HG02970 (cell line): ENCODE results near the gene TIPARP.
"Not testable (repeated sequence)": the region's sequence is repeated elsewhere in the genome, so short reads cannot be mapped to it uniquely, and the experiment has no call there.

ENCODE experiments used
- ATAC-seq: cut with Tn5 transposase; IDR thresholded peaks from one replicate; pipeline ENCODE4 v1.9.1; 2021; ENCODE audit warnings: mild to moderate bottlenecking, moderate library complexity, moderate number of reproducible peaks; ENCODE audit not compliant: unreplicated experiment, low FRiP score

Gene TIPARP

DNA sequence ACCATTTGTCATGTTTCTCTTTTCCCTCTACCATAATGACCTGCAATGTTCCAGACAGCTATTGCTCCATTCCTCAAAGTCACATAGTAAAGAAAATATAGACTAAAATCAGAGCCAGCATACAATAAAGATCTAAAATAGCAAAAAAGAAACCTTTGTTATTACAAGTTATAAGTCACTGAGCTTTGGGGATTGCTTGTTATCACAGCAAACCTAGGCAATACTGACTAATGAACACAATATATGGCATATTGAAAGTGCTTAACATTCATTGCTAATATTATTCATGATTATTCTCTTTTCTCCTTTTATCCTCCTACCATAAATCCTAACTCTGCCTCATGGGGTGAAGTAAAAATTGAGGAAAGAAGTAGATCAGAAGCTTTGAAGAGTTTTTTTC, 27.4 kb upstream of the TIPARP start:
- ATAC-seq, result no peak

- ATAC-seq, result no peak
These were observed 26.3 kb upstream of the TIPARP start for GRCh38 chr3:156648086-156648485.

- no peak for ATAC-seq
These were observed 24.7 kb upstream of the TIPARP start for GRCh38 chr3:156649681-156650080.

- ATAC-seq, result not testable (repeated sequence)
These were observed 21.7 kb upstream of the TIPARP start for GRCh38 chr3:156652661-156653060.

GRCh38 chr3:156654834-156655233, 19.6 kb upstream of the TIPARP start:
- no peak for ATAC-seq

- ATAC-seq, result no peak
These were observed 18.4 kb upstream of the TIPARP start for GRCh38 chr3:156655819-156656550.

GRCh38 chr3:156657440-156657839, 16.9 kb upstream of the TIPARP start:
- no peak for ATAC-seq

GRCh38 chr3:156657862-156658731, 16.3 kb upstream of the TIPARP start:
- ATAC-seq, result no peak

- no peak for ATAC-seq
These were observed 15.7 kb upstream of the TIPARP start for GRCh38 chr3:156658732-156659090.

- no peak for ATAC-seq
These were observed 15.1 kb upstream of the TIPARP start for GRCh38 chr3:156659260-156659659.

DNA sequence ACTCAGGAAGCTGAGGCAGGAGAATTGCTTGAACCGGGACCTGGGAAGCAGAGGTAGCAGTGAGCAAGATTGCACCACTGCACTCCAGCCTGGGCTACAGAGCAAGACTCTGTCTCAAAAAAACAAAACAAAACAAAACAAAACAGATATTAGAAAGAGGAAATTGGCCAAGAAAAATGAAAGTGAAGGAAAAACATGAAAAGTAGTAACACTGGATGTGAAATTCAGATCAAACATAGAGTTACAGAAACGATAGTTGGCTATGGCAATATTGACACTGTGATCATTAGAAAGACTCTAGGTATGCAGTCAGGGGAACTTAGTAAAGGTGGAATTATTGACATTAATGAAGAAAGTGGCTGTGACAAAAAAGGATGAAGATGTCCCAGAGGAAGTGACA, 13.2 kb upstream of the TIPARP start:
- no peak for ATAC-seq

- ATAC-seq, result no peak
These were observed 10.2 kb upstream of the TIPARP start for GRCh38 chr3:156664011-156664830.

GRCh38 chr3:156664831-156665178, 9.6 kb upstream of the TIPARP start:
- peak; percentile 50 for ATAC-seq

GRCh38 chr3:156665291-156665690, 9.1 kb upstream of the TIPARP start:
- no peak for ATAC-seq

DNA sequence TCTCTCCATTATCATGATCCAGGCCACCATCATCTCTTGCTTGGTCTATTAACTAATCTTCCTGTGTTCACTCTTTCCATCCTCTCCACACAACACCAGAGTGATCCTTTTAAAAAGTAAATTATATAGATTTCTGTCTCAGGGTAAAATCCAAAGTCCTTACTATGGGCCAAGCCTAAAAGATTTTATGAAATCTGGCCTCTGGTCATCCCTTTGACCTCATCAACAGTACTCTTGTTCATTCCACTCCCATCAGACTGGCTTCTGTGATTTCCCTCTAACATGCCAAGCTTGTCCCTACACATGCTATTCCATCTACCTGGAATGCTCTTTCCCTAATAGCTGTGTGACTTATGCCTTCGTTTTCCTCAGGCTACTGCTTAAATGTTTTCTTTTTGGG, 8.3 kb upstream of the TIPARP start:
- ATAC-seq, result no peak

DNA sequence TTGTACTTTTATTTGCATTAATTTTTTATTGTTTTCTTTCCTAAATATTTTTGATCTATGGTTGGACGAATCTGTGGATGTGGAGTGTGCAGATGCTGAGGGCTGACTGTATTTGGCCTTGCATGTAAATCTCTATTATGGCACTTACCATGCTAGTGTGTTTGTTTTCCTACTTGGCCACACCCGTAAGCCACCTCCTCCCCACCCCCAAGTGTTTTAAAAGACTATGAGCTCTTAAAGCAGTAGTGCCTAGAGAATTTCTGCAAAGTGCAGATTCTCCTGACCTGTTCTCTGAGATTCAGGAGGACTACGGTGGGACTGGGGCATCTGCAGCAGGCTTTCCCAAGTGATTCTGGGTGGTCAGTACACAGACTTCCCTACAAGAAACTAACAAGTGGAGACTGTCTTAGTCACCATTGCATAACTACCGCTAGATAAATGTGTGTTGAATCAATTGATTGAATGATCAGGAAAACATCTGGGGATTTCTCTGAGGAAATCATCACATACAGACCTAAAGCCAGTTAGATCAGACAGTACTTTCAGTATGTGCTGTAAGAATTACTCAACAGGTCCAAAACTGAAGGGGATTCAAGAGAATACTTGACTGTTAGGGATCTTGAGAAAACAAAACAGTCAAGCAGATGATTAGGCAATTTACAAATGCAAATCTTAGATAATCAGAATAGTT, 6.2 kb upstream of the TIPARP start:
- ATAC-seq, result no peak

DNA sequence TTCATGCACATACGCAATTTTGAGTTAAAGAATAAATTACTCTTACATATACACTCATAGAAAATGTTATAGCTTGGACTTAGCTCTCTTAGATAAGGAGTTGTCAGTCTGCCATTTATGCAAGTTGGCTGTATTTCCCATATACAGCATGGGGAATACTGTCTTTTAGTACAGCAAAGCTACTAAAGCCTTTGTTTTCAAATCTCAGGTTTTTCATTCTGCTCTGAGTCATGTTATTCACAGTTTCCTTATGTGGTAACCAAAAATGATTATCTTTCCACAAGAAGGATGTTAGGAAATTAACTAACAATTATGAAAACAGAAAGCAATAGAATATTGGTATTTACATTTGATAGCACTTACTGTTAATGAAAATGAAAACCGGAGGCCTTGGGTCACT, 4.3 kb upstream of the TIPARP start:
- ATAC-seq, result no peak

GRCh38 chr3:156670652-156671051, 3.7 kb upstream of the TIPARP start:
- ATAC-seq, result no peak

DNA sequence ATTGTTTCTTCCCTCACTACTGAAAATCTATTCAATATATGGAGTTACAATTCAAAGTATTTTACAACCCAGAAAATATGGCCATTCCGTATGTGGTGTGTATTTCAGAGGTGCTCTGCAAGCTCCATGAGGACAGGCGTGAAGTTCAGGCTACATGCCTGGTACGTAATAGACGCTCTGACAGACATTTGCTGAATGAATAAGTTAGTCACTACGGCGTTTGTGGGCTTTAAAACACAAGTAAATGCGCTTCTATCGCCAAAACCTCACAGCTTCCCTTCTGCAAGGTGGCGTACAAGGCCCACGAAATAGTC, 701 bp upstream of the TIPARP start:
- ATAC-seq, result no peak

- peak; percentile 2 for ATAC-seq
These were observed 780 bp downstream of the TIPARP start for GRCh38 chr3:156674911-156675829.
